Jurkat, Clone E6-1 (cell line): Measurements from ENCODE around the gene CR1.
A peak's percentile ranks its signal among the peaks of the same experiment; 100 is the strongest.
"Not testable (repeated sequence)": the region's sequence is repeated elsewhere in the genome, so short reads cannot be mapped to it uniquely, and the experiment has no call there.

Source experiments
- DNase-seq: peaks from one replicate; pipeline ENCODE4 v3.0.0-alpha.2; 2011; ENCODE audit warnings: low read depth, low spot score
- H3K4me3 ChIP-seq: 2 replicates; pipeline ENCODE4 v1.5.1; 2011; ENCODE audit warnings: mild to moderate bottlenecking, low read length, control low read depth, moderate library complexity

The CR1 gene

GRCh38 chr1:207633699-207634289, 137.8 kb downstream of the CR1 start:
- not testable (repeated sequence) for DNase-seq, H3K4me3 ChIP-seq

- not testable (repeated sequence) for H3K4me3 ChIP-seq, DNase-seq
Observed at GRCh38 chr1:207634293-207634692, 138.3 kb downstream of the CR1 start.

GRCh38 chr1:207635569-207636186, 139.7 kb downstream of the CR1 start:
- not testable (repeated sequence) for DNase-seq, H3K4me3 ChIP-seq

DNA sequence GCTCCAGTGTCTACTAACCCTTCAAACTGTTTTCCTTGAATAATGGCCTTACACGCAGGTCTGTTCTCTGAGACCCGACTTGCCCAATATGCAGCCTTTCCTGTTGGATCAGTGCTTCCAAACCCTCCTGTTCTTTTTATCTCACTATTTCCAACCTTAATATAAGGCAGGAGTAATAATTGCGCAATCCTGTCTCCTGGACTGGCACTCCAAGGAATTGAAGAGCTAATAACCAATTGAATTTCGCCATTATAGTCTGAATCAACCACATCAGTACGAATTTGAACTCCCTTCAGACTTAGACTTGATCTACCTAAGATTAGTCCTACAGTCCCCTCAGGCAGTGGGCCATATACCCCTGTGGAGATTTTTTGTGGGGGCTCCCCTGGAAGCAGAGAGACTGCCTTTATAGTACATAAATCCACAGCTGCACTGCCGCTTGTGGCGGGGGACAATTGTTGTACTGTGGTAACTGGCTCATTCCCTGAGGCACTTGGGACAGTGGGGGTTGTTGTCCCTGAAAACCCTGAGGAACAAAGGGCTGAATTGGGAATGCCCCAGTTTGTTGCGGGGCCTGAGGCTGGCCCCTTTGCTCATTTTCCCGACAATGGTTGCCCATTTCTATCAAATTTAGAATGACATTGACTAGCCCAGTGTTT, 142.7 kb downstream of the CR1 start:
- not testable (repeated sequence) for DNase-seq, H3K4me3 ChIP-seq

DNA sequence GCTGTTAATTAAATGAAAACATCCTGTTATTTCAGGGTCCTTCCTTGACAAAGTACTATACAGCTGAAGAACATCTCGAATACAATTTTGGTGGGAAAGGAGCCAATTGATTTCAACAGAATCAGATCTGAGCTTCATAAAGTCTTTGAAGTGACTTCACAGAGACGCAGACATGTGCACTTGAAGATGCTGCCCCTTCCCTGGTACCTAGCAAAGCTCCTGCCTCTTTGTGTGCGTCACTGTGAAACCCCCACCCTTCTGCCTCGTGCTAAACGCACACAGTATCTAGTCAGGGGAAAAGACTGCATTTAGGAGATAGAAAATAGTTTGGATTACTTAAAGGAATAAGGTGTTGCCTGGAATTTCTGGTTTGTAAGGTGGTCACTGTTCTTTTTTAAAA, 143.4 kb downstream of the CR1 start:
- not testable (repeated sequence) for H3K4me3 ChIP-seq, DNase-seq

DNA sequence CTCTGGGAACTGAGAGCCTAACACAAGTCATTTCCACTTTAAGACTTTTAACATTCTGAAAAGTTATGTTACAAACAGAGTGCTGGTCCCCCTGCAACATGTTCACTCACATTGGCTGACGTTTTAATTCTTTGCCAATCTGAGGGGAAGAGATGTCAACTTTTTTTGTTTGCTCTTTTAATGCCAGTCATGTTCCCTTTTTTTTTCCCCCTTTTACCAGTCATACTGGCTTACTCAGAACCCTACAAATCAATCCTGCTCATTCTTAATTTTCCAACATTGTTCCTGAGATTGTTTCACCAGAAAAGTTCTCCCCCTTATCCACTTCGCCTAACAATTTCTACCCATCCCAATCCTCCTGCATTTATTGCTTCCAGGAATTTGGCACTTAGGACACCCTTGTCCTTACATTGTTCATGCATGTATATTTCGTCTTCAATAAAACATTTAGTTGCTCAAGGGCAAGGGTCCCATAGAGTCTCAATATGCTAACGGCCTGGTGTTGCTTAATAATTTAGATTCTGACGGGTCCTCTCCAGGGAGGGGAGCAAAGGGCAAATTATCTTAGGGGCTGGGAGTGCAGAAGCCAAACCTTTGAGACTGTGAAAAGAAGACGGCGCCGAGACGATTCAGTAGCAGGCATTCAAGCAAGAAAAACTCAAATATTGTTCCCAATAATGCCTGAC, 148.4 kb downstream of the CR1 start:
- peak overlapping the region; percentile 41 for H3K4me3 ChIP-seq
- no peak for DNase-seq

DNA sequence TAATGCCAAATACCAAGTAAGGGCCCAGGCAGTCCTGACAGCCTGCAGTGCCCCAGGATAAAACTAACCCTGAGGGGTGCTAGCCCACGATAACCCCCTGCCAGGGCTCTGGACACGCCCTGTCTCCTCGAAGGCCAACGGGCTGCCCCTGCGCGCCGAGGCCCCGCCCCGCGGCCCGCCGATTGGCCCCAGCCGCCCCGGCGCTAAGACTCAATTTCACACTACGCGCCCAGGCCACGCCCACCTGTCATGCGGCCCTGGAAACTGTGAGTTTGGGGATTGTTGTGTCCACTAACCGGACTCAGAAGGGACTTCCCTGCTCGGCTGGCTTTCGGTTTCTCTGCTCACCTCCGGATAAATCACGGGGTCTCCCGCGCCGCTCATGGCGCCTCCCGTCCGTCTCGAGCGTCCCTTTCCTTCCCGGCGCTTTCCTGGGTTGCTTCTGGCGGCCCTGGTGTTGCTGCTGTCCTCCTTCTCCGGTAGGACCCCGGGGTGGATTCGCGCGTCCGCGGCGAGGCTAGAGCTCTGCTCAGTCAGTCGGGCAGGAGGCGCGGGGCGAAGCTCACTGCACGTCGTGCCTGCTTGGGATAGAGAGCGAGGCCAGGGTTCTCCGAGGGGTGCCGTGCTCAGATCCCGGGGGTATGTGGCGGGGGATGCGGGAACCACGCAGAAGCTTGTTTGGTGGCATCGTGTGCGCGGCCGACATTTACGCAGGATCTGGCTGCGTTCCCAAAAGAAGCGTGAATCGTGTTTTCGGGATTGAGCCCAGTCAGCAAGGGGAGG, 149.1 kb downstream of the CR1 start, which contains the start of gene CR1L:
TSS of gene CR1L (plus strand) at position 282 of the 783 bp plus-strand sequence. CDS start at position 383, 101 bp downstream.
- DNase-seq, result no peak
- H3K4me3 ChIP-seq, result peak within 1 kb of the TSS; percentile 41

DNA sequence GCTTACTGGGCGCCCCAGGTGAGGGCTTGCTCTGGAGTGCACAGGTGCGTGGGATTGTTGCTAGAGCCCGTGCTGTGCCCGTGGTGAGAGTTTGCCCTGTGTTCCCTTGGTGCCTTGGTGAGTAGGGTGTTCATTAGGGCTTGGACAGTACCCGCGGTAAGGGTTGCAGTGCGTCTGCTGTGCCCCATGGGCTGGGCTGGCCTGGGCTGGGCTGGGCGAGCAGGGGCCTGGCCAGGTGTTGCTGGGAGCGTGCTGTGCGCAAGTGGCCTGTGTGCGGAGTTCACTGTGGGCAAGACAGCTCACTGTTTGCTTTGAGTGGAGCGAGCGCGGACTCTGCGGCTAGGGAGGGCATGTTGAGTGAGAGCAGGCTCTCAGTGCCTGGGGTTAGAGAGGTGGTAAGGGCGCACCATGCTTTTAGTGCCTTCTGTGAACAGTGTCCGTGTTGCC, 149.7 kb downstream of the CR1 start:
- no peak for DNase-seq

GRCh38 chr1:207646171-207646570, 150.2 kb downstream of the CR1 start:
- no peak overlapping the region for H3K4me3 ChIP-seq
- no peak for DNase-seq

More for the DNA sequence above, 149.7 kb downstream of the CR1 start:
- no peak overlapping the region for H3K4me3 ChIP-seq

GRCh38 chr1:207646944-207647579, 151.1 kb downstream of the CR1 start:
- H3K4me3 ChIP-seq, result no peak overlapping the region
- no peak for DNase-seq

DNA sequence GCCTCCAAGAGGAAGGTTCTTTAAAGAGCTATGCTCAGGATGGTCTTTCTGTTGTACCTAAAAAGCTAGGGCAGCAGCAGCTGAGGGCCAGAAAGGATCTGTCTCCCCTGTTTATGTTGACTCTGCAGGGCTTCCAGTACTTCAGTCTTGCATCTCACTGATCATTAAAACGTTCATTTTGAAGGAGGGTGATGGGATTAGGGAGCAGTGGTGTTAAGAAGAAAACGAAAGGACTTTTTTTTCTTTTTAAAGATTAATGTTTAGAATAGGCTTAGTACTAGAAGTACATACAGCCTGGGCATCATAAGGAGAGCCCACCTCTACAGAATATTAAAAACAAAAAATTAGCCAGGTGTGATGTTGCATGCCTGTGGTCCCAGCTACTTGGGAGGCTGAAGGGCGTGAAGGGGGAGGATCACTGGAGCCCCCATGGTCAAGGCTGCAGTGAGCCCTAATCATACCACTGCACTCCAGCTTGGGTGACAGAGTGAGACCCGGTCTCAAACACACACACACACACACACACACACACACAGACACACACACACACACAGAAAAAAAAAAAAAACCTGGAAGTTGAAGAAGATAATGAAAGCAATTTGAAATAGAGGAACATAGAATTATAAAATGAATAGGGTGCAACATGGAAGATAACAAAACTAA, 151.8 kb downstream of the CR1 start:
- no peak overlapping the region for H3K4me3 ChIP-seq
- no peak for DNase-seq

DNA sequence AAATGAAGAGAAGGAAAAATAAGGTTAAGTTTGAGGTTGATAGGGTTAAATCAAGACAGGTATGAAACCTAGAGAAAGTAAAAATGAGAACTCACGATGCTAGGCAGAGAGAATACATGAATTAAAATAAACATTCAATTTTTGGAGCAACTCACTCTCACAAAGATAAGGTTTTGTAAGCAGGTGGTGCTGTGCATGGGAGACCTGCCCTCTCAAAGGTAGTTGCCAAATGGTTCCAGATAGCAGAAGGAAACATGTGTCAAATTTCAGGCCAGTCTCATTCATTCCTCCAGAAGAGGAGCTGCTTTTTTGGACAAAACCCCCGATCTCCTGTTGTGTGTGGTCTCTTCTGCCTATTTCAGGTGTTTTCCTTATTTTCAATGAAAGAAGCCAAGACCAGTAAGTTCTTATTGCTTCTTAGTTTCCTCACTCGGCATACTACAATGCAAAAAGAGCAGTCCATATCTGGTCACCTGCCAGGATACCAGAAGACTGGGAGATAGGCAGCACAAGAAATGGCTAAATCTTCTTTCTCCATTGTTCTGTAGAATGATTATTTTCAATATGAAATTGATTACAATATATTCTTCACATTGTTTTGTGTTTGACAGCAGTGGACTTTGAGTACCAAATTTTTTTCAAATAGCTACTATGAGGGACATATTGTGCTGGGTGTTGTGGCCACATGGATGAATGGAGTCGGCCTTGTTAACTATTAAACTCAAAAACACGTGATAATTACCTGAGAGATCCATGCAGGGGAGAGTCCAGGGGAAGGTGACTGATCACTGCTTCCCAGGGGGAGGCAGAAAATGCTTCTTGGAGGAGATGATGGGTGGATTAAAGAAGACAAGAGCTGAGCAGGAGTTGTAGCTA, 152.6 kb downstream of the CR1 start:
- H3K4me3 ChIP-seq, result no peak overlapping the region
- no peak for DNase-seq

- no peak for DNase-seq
- H3K4me3 ChIP-seq, result no peak overlapping the region
Observed at GRCh38 chr1:207649210-207649753, 153.3 kb downstream of the CR1 start.

DNA sequence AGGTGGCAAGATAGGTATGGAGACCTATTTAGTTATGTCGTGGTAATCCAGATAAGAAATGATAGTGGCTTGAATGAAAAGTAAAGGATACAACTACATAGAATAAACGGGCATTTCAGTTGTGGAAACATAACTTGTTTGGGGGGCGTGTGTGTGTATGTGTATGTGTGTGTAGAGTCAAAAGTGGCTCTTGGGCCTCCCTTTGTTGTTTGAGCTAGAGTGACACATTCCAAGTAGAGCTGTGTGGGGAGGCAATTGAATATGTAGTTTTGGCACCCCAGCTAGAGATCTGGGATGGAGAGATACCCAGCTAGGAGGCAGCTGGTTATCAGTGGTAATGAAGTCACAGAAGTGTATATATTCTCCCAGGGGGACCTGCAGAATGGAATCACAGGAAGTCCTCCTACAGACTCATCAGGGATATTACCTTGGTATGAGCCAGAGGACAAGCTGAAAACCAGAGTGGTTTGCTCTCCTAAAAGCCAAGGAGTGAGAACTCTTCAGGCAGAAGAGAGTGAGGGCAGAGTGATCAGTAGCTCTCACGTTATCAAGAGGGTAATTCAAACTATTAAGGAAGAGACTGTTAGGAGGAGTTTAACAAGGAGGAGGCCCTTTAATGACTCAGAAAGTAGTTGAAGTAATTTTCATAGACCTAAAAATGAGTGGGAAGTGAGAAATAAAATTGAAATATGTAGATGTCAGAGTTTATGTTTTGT, 154.1 kb downstream of the CR1 start:
- H3K4me3 ChIP-seq, result no peak overlapping the region

DNA sequence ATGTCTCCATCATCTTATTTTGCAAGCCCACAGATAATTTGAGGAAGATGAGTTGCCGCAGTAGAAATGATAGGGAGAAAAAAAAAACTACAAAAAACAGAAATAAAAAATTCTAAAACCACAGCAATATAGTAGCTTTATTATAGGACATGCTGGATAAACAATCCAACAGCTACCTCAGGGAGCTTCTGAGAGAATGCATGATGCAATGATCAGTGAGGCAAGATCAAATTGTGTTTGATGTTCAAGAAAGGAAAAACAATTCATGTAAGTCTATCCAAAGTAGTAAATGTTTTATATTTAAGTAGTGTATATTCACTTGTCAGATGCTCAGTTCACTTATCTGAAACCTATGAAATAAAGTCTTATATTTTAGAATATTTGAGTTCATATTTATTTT, 155.6 kb downstream of the CR1 start:
- no peak overlapping the region for H3K4me3 ChIP-seq
- DNase-seq, result no peak

More for the DNA sequence above, 154.1 kb downstream of the CR1 start:
- no peak for DNase-seq

- no peak for DNase-seq
- H3K4me3 ChIP-seq, result no peak overlapping the region
Observed at GRCh38 chr1:207654320-207654719, 158.4 kb downstream of the CR1 start.
